Cerebellar cortex (tissue), 1 donor: Measurements from ENCODE around the gene TM9SF4.
"Not testable (repeated sequence)": the region's sequence is repeated elsewhere in the genome, so short reads cannot be mapped to it uniquely, and the experiment has no call there.

Experiments used
- DNase-seq: peaks from one replicate; pipeline ENCODE4 v3.0.0-alpha.2; 2015; ENCODE audit warnings: low spot score

Gene TM9SF4

GRCh38 chr20:32157611-32158010 lies 48.1 kb downstream of the TM9SF4 start:
- no peak for DNase-seq

GRCh38 chr20:32158351-32158750 lies 48.8 kb downstream of the TM9SF4 start:
- no peak for DNase-seq

GRCh38 chr20:32158943-32159660 lies 49.6 kb downstream of the TM9SF4 start:
- DNase-seq, result no peak

GRCh38 chr20:32159766-32160221 lies 50.3 kb downstream of the TM9SF4 start:
- DNase-seq, result no peak

GRCh38 chr20:32160341-32160740 lies 50.8 kb downstream of the TM9SF4 start:
- DNase-seq, result no peak

DNA sequence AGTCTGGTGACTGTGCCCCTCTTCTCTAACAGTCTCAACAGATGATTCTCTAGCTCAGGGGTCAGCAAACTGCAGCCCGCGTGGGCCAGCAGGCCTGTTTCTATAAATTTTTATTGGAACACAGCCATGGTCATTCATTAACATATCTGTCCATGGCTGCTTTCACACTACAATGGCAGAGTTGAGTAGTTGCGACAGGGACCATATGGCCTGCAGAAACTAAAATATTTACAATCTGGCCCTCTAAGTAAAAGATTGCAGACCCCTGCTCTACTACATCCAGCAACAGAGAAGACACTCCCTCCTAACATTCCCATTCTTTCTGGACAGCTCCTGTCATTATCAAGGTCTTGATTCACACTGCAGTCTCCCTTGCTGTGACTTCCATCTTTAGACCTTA lies 52.8 kb downstream of the TM9SF4 start:
- no peak for DNase-seq

DNA sequence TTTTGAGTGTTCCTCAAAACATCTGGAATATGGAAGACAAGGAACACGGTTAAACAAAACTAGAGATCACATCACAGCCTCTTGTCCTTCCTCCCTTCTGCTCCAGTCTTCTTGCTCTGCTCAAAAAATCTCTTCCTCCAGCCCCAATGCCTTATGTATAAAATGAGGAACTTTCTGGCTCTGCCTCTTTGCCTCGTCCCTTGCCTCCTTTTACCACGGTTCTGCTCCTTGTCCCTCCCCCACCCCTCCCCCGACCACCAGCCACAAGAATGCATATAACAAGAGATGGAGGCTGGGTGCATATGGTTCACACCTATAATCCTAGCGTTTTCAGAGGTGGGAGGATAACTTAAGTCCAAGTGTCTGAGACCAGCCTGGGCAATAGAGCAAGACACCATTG lies 54.4 kb downstream of the TM9SF4 start:
- no peak for DNase-seq

DNA sequence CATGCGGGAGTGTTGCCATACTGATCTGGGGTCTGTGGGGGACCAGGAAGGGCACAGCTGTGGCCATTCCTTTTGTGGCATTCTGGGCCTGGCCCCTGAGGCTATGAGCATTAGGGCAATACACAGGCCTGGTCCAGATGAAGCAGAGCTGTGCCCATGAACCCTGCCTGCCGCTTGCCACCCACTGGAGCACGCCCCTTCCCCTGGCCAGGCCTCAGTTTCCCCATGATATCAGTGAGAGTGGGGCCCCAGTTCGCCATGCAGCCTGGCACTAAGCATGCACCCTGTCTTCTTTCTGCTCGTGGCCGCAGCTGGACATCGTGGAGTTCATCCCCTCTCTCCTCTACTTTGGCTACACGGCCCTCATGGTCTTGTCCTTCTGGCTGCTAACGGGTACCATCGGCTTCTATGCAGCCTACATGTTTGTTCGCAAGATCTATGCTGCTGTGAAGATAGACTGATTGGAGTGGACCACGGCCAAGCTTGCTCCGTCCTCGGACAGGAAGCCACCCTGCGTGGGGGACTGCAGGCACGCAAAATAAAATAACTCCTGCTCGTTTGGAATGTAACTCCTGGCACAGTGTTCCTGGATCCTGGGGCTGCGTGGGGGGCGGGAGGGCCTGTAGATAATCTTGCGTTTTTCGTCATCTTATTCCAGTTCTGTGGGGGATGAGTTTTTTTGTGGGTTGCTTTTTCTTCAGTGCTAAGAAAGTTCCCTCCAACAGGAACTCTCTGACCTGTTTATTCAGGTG lies 55.6 kb downstream of the TM9SF4 start:
- no peak for DNase-seq

GRCh38 chr20:32165836-32166545 lies 56.5 kb downstream of the TM9SF4 start:
- DNase-seq, result no peak

GRCh38 chr20:32167552-32167951 lies 58.0 kb downstream of the TM9SF4 start:
- no peak for DNase-seq

- no peak for DNase-seq
Observed at GRCh38 chr20:32168184-32168910, 58.8 kb downstream of the TM9SF4 start.

GRCh38 chr20:32177696-32178095 lies 68.2 kb downstream of the TM9SF4 start:
- DNase-seq, result not testable (repeated sequence)

DNA sequence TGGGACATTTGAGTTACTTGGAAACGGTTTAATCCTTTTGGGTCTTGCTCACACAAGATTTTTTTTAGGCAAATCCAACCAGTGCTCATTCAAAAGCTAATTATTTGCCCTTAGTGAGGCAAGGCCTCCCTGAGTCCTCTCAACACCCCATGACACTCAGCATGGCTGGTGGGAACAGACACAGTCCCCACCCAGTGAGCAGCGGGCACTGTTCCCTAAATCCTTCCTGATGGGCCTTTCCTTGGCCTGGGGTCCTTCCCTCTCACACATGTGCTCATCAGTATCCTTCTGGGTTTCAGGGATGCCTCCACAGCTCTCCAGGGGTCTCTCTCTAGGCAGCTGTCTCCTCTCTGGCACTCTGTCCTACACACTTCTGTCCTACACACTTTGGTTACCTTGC lies 70.0 kb downstream of the TM9SF4 start:
- DNase-seq, result no peak

DNA sequence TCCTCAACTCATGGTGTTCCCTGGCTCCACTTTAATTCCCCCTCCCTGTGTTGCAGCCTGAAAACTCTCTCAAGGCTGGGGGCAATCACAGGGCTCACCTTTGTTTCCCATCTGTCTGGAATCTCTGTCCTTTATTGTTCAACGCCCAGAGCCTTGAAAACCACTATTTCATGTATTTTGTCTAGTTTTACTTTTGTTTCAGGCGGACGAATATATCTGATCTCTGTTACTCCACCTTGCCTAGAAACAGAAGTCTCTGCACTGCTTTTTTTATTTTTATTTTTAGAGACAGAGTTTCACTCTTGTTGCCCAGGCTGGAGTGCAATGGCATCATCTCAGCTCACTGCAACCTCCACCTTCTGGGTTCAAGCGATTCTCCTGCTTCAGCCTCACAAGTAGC lies 70.4 kb downstream of the TM9SF4 start:
- DNase-seq, result no peak

GRCh38 chr20:32181606-32182005 lies 72.1 kb downstream of the TM9SF4 start:
- no peak for DNase-seq

- no peak for DNase-seq
Observed at GRCh38 chr20:32183947-32184635, 74.6 kb downstream of the TM9SF4 start.

GRCh38 chr20:32184961-32185603 lies 75.6 kb downstream of the TM9SF4 start:
- DNase-seq, result no peak

DNA sequence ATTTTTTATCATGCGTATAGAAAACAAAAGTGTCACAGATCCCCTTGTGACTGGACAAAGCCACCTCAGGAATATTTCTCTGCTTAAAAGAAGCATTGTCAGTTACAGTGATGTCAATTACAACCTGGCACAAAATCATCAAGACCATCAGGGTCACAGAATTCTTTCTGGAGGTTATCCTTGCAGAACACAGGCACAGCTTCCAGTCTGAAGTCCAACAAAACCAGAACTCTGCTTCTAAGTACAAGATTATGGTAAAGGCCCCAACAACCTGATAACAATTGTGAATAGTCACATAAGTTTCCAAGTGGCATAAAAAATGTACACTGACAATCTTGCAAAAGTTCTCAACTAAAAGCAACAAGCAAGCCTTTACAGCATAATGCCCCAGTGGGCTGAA lies 77.0 kb downstream of the TM9SF4 start:
- DNase-seq, result no peak

DNA sequence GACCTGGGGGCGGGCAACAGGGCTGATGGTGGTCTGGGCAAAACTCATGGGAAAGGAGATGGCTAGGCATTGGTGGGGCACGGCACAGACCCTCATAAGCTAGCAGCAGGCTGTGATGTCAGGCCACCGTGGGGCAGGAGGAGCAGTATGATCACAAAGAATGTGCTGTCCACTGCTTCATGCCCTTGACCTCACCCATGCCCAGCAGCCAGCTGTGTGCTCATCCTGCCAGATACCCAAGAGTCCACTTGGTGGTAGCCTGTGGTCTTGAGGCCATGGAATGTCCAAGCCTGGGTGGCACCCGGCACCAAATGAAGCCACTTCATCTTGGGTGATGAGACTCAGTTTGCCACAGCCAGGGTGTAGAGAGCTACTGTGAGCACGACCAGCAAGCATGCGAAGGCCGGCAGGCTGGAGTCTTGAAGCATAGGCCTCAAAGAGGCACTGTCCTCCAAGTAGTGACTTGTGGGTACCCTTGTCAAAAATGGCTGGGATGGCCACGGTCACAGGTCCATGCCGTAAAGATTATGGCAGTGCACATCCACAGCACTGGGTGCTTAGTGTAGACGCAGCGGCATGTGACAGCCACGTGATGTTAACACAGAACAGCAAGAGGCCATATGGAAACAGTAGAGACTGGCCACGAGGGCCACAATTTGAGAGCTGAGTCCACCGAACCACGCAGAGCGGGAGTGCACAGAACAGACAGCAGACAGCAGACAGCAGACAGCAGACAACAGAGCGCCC lies 79.0 kb downstream of the TM9SF4 start:
- no peak for DNase-seq

DNA sequence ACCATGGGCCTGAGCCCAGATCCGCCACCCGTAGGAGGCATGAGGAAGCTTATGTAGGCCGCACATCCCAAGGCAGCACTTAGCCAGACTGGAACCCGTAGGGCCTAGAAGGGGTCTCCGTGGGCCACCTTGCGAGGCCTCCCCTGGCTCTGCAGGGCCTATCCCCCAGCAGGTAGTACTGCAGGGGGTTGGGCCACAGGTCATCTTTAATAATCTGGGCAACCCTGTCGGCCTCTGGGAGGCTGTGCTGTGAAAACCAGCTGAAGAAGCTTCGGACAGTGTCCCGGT lies 79.6 kb downstream of the TM9SF4 start:
- no peak for DNase-seq
